ENCODE data around the gene ABCA13. TPM values are rescaled to one million over a fixed set of nuclear protein-coding genes. Genes with fewer than 3 reads are reported as not detected.

The ABCA13 gene
- total RNA-seq, 1 donor from 2014 or later, result 2.8 TPM

- no peak for DNase-seq (ENCODE audit: low spot score)
These were observed 256.9 kb downstream of the ABCA13 start for GRCh38 chr7:48428091-48428684.

GRCh38 chr7:48429117-48429516 lies 257.9 kb downstream of the ABCA13 start:
- no peak for DNase-seq (ENCODE audit: low spot score)

- no peak for DNase-seq (ENCODE audit: low spot score)
These were observed 266.9 kb downstream of the ABCA13 start for GRCh38 chr7:48438206-48438605.

- no peak for DNase-seq (ENCODE audit: low spot score)
These were observed 270.7 kb downstream of the ABCA13 start for GRCh38 chr7:48441848-48442492.

- DNase-seq (ENCODE audit: low spot score), result no peak
These were observed 271.8 kb downstream of the ABCA13 start for GRCh38 chr7:48443051-48443450.

GRCh38 chr7:48446721-48447120 lies 275.5 kb downstream of the ABCA13 start:
- DNase-seq (ENCODE audit: low spot score), result no peak

GRCh38 chr7:48452218-48452617 lies 281.0 kb downstream of the ABCA13 start:
- no peak for DNase-seq (ENCODE audit: low spot score)

- no peak for DNase-seq (ENCODE audit: low spot score)
These were observed 283.5 kb downstream of the ABCA13 start for GRCh38 chr7:48454750-48455192.

- DNase-seq (ENCODE audit: low spot score), result no peak
These were observed 284.1 kb downstream of the ABCA13 start for GRCh38 chr7:48455363-48455762.

- no peak for DNase-seq (ENCODE audit: low spot score)
These were observed 287.7 kb downstream of the ABCA13 start for GRCh38 chr7:48458701-48459524.

GRCh38 chr7:48466713-48467112 lies 295.5 kb downstream of the ABCA13 start:
- DNase-seq (ENCODE audit: low spot score), result no peak

- DNase-seq (ENCODE audit: low spot score), result no peak
These were observed 299.9 kb downstream of the ABCA13 start for GRCh38 chr7:48471196-48471595.

- DNase-seq (ENCODE audit: low spot score), result no peak
These were observed 301.4 kb downstream of the ABCA13 start for GRCh38 chr7:48472640-48473039.

- DNase-seq (ENCODE audit: low spot score), result no peak
These were observed 302.1 kb downstream of the ABCA13 start for GRCh38 chr7:48473205-48473865.

- no peak for DNase-seq (ENCODE audit: low spot score)
These were observed 310.0 kb downstream of the ABCA13 start for GRCh38 chr7:48481235-48481634.

GRCh38 chr7:48497521-48497920 lies 326.3 kb downstream of the ABCA13 start:
- no peak for DNase-seq (ENCODE audit: low spot score)

- no peak for DNase-seq (ENCODE audit: low spot score)
These were observed 330.8 kb downstream of the ABCA13 start for GRCh38 chr7:48502021-48502420.

- DNase-seq (ENCODE audit: low spot score), result no peak
These were observed 333.8 kb downstream of the ABCA13 start for GRCh38 chr7:48505051-48505450.

- DNase-seq (ENCODE audit: low spot score), result no peak
These were observed 334.2 kb downstream of the ABCA13 start for GRCh38 chr7:48505466-48505865.

- no peak for DNase-seq (ENCODE audit: low spot score)
These were observed 335.3 kb downstream of the ABCA13 start for GRCh38 chr7:48506569-48506968.

- no peak for DNase-seq (ENCODE audit: low spot score)
These were observed 339.8 kb downstream of the ABCA13 start for GRCh38 chr7:48511080-48511479.

GRCh38 chr7:48512892-48513291 lies 341.6 kb downstream of the ABCA13 start:
- no peak for DNase-seq (ENCODE audit: low spot score)
